ENCODE measurements around the gene ZPR1. TPM values are rescaled to one million over a fixed set of nuclear protein-coding genes. Genes with fewer than 3 reads are reported as not detected.

Gene ZPR1
- total RNA-seq, 3 donors from 2014 or later, result 28.5 to 34.6 (median 33.4) TPM

- ATAC-seq, result no peak
- no peak for DNase-seq
- TF ChIP-seq CTCF (IDR thresholded peaks at IDR 0.05), result no peak
- Histone ChIP-seq H3K4me1 (ENCODE audit: low read depth) (no peaks in the 10 kb centered on the region), H3K9me3 (no peaks in the 10 kb centered on the region), H3K36me3 (ENCODE audit: low read depth) (no peaks in the 10 kb centered on the region), H3K4me3 (no peak overlapping the region)
- intact Hi-C loops (cut with DNase I, micrococcal nuclease), result no loop called here
Observed at GRCh38 chr11:116733969-116734508, 53.8 kb downstream of the ZPR1 start.

GRCh38 chr11:116733043-116733755 is 54.6 kb downstream of the ZPR1 start:
- no peak for ATAC-seq
- Histone ChIP-seq H3K36me3 (ENCODE audit: low read depth) (no peaks in the 10 kb centered on the region), H3K9me3 (no peaks in the 10 kb centered on the region), H3K4me1 (ENCODE audit: low read depth) (no peaks in the 10 kb centered on the region), H3K4me3 (no peak overlapping the region)
- DNase-seq, result no peak
- intact Hi-C loops (cut with DNase I, micrococcal nuclease), result no loop called here
- no peak for TF ChIP-seq CTCF (IDR thresholded peaks at IDR 0.05)

- intact Hi-C loops (cut with DNase I, micrococcal nuclease), result no loop called here
- no peaks in the 10 kb centered on the region for H3K4me1 ChIP-seq (ENCODE audit: low read depth)
- DNase-seq (peak; percentile 55 to 68 (median 61)), ATAC-seq (peak; percentile 94)
- H3K4me3 ChIP-seq, result no peak overlapping the region
- H3K9me3 ChIP-seq, result no peaks in the 10 kb centered on the region
- peak; percentile 77 for TF ChIP-seq CTCF (IDR thresholded peaks at IDR 0.05)
- no peaks in the 10 kb centered on the region for H3K36me3 ChIP-seq (ENCODE audit: low read depth)
Observed at GRCh38 chr11:116732271-116733042, 55.4 kb downstream of the ZPR1 start.

- ATAC-seq (no peak), DNase-seq (no peak)
- Histone ChIP-seq H3K4me3 (no peak overlapping the region), H3K9me3 (no peaks in the 10 kb centered on the region), H3K4me1 (ENCODE audit: low read depth) (no peaks in the 10 kb centered on the region), H3K36me3 (ENCODE audit: low read depth) (no peaks in the 10 kb centered on the region)
- intact Hi-C loops (cut with DNase I, micrococcal nuclease), result no loop called here
- TF ChIP-seq CTCF (IDR thresholded peaks at IDR 0.05), result no peak
Observed at GRCh38 chr11:116731821-116732220, 56.0 kb downstream of the ZPR1 start.

- DNase-seq (no peak), ATAC-seq (no peak)
- no peak for TF ChIP-seq CTCF (IDR thresholded peaks at IDR 0.05)
- Histone ChIP-seq H3K4me3 (no peak overlapping the region), H3K4me1 (ENCODE audit: low read depth) (no peaks in the 10 kb centered on the region), H3K36me3 (ENCODE audit: low read depth) (no peaks in the 10 kb centered on the region), H3K9me3 (no peaks in the 10 kb centered on the region)
- intact Hi-C loops (cut with DNase I, micrococcal nuclease), result no loop called here
Observed at GRCh38 chr11:116731097-116731761, 56.6 kb downstream of the ZPR1 start.

Data from mucosa of descending colon (tissue), 3 donors.